Measurements from ENCODE around the gene ZFAND2B. TPM values are rescaled to one million over a fixed set of nuclear protein-coding genes. Genes with fewer than 3 reads are reported as not detected.

Gene ZFAND2B
- total and polyA plus RNA-seq, 2 experiments from 2014 or later, result 16.3 to 30.0 TPM

DNA sequence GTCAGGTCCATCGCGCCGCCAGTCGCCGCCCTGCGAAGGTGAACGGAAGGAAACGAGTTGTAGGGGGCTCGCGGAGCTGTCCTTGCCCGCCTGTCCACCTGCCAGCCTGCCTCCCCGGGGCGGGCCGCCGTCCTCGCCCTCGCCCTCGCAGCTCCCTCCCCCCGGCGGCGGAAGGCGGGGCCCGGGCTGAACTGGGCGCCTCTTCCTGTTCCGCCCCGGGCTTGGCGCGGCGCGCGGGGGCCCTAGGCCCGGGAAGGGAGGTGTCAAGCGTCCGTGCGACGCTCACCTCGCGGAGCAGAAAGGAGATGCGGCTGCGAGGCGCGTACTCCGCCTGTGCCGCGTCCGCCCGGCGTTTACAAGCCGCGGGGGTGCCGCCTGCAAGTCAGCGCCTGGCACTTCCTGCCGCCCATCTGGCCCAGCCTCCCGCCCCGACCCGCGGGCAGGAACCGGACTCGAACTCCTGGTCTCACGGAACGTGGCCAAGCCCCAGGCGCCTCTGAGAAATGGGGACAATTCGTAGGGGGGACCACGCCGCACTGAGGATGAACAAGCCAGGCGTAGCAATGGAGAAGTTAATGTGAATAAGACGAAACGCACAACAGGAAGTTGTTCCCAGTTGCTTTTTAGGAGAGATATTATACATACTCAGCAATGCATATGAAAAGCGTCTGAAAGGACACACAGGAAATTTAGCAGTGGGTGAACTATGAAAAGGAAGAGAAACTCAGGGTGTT, 29.6 kb upstream of the ZFAND2B start, which contains the start of gene CNPPD1 (continued):
- TF ChIP-seq, protein P1, sequence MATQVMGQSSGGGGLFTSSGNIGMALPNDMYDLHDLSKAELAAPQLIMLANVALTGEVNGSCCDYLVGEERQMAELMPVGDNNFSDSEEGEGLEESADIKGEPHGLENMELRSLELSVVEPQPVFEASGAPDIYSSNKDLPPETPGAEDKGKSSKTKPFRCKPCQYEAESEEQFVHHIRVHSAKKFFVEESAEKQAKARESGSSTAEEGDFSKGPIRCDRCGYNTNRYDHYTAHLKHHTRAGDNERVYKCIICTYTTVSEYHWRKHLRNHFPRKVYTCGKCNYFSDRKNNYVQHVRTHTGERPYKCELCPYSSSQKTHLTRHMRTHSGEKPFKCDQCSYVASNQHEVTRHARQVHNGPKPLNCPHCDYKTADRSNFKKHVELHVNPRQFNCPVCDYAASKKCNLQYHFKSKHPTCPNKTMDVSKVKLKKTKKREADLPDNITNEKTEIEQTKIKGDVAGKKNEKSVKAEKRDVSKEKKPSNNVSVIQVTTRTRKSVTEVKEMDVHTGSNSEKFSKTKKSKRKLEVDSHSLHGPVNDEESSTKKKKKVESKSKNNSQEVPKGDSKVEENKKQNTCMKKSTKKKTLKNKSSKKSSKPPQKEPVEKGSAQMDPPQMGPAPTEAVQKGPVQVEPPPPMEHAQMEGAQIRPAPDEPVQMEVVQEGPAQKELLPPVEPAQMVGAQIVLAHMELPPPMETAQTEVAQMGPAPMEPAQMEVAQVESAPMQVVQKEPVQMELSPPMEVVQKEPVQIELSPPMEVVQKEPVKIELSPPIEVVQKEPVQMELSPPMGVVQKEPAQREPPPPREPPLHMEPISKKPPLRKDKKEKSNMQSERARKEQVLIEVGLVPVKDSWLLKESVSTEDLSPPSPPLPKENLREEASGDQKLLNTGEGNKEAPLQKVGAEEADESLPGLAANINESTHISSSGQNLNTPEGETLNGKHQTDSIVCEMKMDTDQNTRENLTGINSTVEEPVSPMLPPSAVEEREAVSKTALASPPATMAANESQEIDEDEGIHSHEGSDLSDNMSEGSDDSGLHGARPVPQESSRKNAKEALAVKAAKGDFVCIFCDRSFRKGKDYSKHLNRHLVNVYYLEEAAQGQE (IDR thresholded peaks at IDR 0.05; ENCODE audit: unreplicated experiment), result no peak

DNA sequence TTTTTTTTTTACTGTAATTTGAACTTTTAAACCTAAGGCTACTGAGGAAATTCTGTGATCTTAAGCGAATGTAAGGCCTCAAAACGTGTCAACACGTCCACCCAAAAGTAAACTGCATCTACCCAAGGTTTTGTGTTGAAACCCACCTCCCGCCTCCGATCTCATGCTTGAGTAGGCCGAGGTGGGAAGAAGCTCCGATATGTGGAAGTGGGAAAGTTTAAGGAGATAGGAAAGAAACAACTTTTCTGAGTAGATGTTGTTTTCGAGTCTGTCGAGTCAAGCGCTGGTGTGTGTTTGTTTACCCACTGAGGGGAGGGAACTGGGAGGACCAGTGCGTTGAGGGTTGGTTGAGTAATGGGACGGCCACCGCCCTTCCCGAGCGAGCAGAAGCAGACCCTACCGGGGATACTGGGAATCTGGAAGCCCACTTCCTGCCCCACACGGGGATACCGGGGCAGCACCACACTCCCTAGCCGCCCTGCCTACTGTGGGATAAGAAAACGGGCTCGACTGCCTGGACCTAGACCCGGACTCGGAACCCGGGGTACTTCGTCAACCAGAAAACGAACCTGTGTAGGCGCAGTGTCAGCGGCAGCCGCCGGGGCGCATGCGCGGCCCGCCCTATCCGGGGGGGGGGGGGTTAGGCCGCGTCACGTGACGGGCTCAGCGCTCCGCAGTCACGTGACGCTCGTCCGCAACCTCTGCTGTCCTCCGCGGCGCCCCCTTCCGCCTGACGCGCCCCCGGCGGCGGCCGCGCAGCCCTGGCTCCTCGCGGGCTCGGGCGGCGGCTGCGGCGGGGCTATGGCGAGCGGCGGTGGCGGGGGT, 28.8 kb upstream of the ZFAND2B start, which contains the start of gene RETREG2:
Gene RETREG2, plus strand, starts transcription at position 724 of the 825 bp plus-strand sequence. Its CDS starts 78 bp downstream, at position 802.
- peak; percentile 94 for DNase-seq (ENCODE audit: low spot score)
- Histone ChIP-seq H3K79me2 (replicated peaks; ENCODE audit: insufficient read depth) (peaks cover 7% of the 10 kb centered on the region), H3K27me3 (ENCODE audit: insufficient read depth) (no peaks in the 10 kb centered on the region), H3K4me1 (ENCODE audit: insufficient read depth) (peaks cover 13% of the 10 kb centered on the region), H2AFZ (peak within 1 kb of the TSS; percentile 92), H3K27ac (ENCODE audit: low read depth) (peak within 1 kb of the TSS; percentile 92), H3F3A (replicated peaks; ENCODE audit: low read depth) (peaks cover 20% of the 10 kb centered on the region), H4K20me1 (replicated peaks; ENCODE audit: insufficient read depth) (no peaks in the 10 kb centered on the region; the same call in 1 of the 2 replicates), H3K4me2 (peak within 1 kb of the TSS; percentile 95), H3K4me3 (peak within 1 kb of the TSS; percentile 71), H3K36me3 (ENCODE audit: insufficient read depth) (no peaks in the 10 kb centered on the region), H3K9me2 (ENCODE audit: insufficient read depth) (no peaks in the 10 kb centered on the region)
- Mint-ChIP-seq H3K36me3 (ENCODE audit: low read depth) (peaks cover 37% of the 10 kb centered on the region), H3K27ac (peak within 1 kb of the TSS; percentile 87), H3K4me3 (peak within 1 kb of the TSS; percentile 94), H3K9me3 (no peaks in the 10 kb centered on the region; the same call in 2 of the 3 replicates), H3K4me1 (peaks cover 13% of the 10 kb centered on the region; the same call in 2 of the 3 replicates), H3K27me3 (ENCODE audit: insufficient read depth, low read depth, poor library complexity) (peaks cover 15% of the 10 kb centered on the region)
- ATAC-seq, result peak; percentile 70
- TF ChIP-seq CREB1 (CRISPR knock-in tag; IDR thresholded peaks at IDR 0.05; ENCODE audit: low read depth), result peak; percentile 65
- TF ChIP-seq POLR2AphosphoS5 (IDR thresholded peaks at IDR 0.05; ENCODE audit: low read depth), result peak; percentile 79
- TF ChIP-seq, protein P2, sequence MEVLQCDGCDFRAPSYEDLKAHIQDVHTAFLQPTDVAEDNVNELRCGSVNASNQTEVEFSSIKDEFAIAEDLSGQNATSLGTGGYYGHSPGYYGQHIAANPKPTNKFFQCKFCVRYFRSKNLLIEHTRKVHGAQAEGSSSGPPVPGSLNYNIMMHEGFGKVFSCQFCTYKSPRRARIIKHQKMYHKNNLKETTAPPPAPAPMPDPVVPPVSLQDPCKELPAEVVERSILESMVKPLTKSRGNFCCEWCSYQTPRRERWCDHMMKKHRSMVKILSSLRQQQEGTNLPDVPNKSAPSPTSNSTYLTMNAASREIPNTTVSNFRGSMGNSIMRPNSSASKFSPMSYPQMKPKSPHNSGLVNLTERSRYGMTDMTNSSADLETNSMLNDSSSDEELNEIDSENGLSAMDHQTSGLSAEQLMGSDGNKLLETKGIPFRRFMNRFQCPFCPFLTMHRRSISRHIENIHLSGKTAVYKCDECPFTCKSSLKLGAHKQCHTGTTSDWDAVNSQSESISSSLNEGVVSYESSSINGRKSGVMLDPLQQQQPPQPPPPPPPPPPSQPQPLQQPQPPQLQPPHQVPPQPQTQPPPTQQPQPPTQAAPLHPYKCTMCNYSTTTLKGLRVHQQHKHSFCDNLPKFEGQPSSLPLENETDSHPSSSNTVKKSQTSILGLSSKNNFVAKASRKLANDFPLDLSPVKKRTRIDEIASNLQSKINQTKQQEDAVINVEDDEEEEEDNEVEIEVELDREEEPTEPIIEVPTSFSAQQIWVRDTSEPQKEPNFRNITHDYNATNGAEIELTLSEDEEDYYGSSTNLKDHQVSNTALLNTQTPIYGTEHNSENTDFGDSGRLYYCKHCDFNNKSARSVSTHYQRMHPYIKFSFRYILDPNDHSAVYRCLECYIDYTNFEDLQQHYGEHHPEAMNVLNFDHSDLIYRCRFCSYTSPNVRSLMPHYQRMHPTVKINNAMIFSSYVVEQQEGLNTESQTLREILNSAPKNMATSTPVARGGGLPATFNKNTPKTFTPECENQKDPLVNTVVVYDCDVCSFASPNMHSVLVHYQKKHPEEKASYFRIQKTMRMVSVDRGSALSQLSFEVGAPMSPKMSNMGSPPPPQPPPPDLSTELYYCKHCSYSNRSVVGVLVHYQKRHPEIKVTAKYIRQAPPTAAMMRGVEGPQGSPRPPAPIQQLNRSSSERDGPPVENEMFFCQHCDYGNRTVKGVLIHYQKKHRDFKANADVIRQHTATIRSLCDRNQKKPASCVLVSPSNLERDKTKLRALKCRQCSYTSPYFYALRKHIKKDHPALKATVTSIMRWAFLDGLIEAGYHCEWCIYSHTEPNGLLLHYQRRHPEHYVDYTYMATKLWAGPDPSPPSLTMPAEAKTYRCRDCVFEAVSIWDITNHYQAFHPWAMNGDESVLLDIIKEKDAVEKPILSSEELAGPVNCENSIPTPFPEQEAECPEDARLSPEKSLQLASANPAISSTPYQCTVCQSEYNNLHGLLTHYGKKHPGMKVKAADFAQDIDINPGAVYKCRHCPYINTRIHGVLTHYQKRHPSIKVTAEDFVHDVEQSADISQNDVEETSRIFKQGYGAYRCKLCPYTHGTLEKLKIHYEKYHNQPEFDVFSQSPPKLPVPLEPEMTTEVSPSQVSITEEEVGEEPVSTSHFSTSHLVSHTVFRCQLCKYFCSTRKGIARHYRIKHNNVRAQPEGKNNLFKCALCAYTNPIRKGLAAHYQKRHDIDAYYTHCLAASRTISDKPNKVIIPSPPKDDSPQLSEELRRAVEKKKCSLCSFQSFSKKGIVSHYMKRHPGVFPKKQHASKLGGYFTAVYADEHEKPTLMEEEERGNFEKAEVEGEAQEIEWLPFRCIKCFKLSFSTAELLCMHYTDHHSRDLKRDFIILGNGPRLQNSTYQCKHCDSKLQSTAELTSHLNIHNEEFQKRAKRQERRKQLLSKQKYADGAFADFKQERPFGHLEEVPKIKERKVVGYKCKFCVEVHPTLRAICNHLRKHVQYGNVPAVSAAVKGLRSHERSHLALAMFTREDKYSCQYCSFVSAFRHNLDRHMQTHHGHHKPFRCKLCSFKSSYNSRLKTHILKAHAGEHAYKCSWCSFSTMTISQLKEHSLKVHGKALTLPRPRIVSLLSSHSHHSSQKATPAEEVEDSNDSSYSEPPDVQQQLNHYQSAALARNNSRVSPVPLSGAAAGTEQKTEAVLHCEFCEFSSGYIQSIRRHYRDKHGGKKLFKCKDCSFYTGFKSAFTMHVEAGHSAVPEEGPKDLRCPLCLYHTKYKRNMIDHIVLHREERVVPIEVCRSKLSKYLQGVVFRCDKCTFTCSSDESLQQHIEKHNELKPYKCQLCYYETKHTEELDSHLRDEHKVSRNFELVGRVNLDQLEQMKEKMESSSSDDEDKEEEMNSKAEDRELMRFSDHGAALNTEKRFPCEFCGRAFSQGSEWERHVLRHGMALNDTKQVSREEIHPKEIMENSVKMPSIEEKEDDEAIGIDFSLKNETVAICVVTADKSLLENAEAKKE (CRISPR knock-in tag; IDR thresholded peaks at IDR 0.05), result no peak
- TF ChIP-seq, protein P3, sequence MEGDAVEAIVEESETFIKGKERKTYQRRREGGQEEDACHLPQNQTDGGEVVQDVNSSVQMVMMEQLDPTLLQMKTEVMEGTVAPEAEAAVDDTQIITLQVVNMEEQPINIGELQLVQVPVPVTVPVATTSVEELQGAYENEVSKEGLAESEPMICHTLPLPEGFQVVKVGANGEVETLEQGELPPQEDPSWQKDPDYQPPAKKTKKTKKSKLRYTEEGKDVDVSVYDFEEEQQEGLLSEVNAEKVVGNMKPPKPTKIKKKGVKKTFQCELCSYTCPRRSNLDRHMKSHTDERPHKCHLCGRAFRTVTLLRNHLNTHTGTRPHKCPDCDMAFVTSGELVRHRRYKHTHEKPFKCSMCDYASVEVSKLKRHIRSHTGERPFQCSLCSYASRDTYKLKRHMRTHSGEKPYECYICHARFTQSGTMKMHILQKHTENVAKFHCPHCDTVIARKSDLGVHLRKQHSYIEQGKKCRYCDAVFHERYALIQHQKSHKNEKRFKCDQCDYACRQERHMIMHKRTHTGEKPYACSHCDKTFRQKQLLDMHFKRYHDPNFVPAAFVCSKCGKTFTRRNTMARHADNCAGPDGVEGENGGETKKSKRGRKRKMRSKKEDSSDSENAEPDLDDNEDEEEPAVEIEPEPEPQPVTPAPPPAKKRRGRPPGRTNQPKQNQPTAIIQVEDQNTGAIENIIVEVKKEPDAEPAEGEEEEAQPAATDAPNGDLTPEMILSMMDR (conservative IDR thresholded peaks at IDR 0.05; ENCODE audit: low read depth in 2 of 2), result peak in 1 of 2 experiments; percentile 51; a peak in 2 of 4 replicates
- TF ChIP-seq ZNF114 (CRISPR knock-in tag; IDR thresholded peaks at IDR 0.05), result no peak

Data from GM23338 (cell line).